ENCODE data around the gene CSRP1. TPM values are rescaled to one million over a fixed set of nuclear protein-coding genes. Genes with fewer than 3 reads are reported as not detected.
A peak's percentile ranks its signal among the peaks of the same experiment; 100 is the strongest.

CSRP1 gene
- total and polyA plus RNA-seq, 9 of the 15 experiments (the other 6 are each of a cell fraction or from before 2014, with no cell fraction given): 6.8 to 39.4 (median 23.7) TPM

GRCh38 chr1:201515062-201515750 is 8.3 kb upstream of the CSRP1 start (continued):
- no peak for TF ChIP-seq ZNF407 (IDR thresholded peaks at IDR 0.05; ENCODE audit: low read depth)
- TF ChIP-seq JUND (IDR thresholded peaks at IDR 0.05; ENCODE audit: borderline replicate concordance, low read depth, low read length): peak; percentile 13; the same call in 1 of the 2 replicates
- no peak for TF ChIP-seq JUND (tag; IDR thresholded peaks at IDR 0.05; ENCODE audit: borderline replicate concordance, low read depth, low read length)
- TF ChIP-seq HMBOX1 (IDR thresholded peaks at IDR 0.05): peak; percentile 88
- no peak for TF ChIP-seq NRF1 (conservative IDR thresholded peaks at IDR 0.05 in 1 of 2, IDR thresholded peaks at IDR 0.05 in 1 of 2)
- peak; percentile 67 for TF ChIP-seq DPF2 (IDR thresholded peaks at IDR 0.05)
- peak; percentile 78 for TF ChIP-seq EP300 (IDR thresholded peaks at IDR 0.05; ENCODE audit: low read length)
